ENCODE measurements around the gene DAAM1.

GRCh38 chr14:59161561-59162175 is 26.8 kb upstream of the DAAM1 start:
- no peak for TF ChIP-seq CTCF (IDR thresholded peaks at IDR 0.05; ENCODE audit: insufficient read depth, low read depth, low read length)
- no peak for TF ChIP-seq EZH2 (IDR thresholded peaks at IDR 0.05; ENCODE audit: insufficient read depth, low read length)

Data from astrocyte (in vitro differentiated cells and primary cell).